ENCODE results near the gene SAMD1.

Gene SAMD1

DNA sequence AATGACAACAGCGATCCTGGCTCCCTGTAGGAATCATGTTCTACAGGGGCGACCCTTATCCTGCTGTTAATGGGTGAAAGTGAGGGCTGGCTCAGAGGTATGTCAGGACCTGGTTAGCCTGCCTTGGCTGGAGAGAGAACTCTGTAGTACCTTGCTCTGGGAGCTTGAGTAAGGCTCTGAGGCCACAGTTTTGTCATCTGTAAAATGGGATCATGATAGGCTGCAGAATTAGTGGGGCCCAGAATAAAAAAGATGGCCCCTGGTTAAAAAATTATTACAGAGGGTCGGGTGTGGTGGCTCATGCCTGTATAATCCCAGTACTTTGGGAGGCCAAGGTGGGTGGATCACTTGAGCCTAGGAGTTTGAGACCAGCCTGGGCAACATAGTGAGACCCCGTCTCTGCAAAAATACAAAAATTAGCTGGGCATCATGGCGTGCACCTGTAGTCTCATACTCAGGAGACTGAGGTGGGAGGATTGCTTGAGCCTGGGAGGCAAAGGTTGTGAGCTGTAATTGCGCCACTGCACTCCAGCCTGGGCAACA lies 10.5 kb upstream of the SAMD1 start:
- Histone ChIP-seq H3K4me2 (ENCODE audit: low read depth, low read length) (no peak overlapping the region), H3K9ac (ENCODE audit: low read length) (no peak overlapping the region), H3K27ac (ENCODE audit: low read length) (no peak overlapping the region), H3K4me3 (ENCODE audit: low read length) (no peak overlapping the region), H3K4me1 (ENCODE audit: low read length) (peaks cover 19% of the 10 kb centered on the region), H3K79me2 (ENCODE audit: low read length) (no peaks in the 10 kb centered on the region), H3K36me3 (replicated peaks; ENCODE audit: insufficient read depth, low read length) (no peaks in the 10 kb centered on the region), H3K27me3 (replicated peaks; ENCODE audit: insufficient read depth, low read length) (no peaks in the 10 kb centered on the region), H3F3A (ENCODE audit: insufficient read depth, low read length) (peaks cover 22% of the 10 kb centered on the region), H2AFZ (ENCODE audit: low read length) (no peak overlapping the region), H3K9me3 (replicated peaks; ENCODE audit: insufficient read depth, low read length) (no peaks in the 10 kb centered on the region), H4K20me1 (ENCODE audit: insufficient read depth, low read length) (no peaks in the 10 kb centered on the region), H3K9me2 (replicated peaks; ENCODE audit: insufficient read depth, low read length) (no peaks in the 10 kb centered on the region)
- no peak for DNase-seq
- TF ChIP-seq, protein P1, sequence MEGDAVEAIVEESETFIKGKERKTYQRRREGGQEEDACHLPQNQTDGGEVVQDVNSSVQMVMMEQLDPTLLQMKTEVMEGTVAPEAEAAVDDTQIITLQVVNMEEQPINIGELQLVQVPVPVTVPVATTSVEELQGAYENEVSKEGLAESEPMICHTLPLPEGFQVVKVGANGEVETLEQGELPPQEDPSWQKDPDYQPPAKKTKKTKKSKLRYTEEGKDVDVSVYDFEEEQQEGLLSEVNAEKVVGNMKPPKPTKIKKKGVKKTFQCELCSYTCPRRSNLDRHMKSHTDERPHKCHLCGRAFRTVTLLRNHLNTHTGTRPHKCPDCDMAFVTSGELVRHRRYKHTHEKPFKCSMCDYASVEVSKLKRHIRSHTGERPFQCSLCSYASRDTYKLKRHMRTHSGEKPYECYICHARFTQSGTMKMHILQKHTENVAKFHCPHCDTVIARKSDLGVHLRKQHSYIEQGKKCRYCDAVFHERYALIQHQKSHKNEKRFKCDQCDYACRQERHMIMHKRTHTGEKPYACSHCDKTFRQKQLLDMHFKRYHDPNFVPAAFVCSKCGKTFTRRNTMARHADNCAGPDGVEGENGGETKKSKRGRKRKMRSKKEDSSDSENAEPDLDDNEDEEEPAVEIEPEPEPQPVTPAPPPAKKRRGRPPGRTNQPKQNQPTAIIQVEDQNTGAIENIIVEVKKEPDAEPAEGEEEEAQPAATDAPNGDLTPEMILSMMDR (IDR thresholded peaks at IDR 0.05; ENCODE audit: low read length): no peak
- no peak for TF ChIP-seq EZH2phosphoT487 (IDR thresholded peaks at IDR 0.05; ENCODE audit: low read length)
- no peak for TF ChIP-seq EZH2 (optimal IDR thresholded peaks at IDR 0.05; ENCODE audit: low read depth, low read length)

DNA sequence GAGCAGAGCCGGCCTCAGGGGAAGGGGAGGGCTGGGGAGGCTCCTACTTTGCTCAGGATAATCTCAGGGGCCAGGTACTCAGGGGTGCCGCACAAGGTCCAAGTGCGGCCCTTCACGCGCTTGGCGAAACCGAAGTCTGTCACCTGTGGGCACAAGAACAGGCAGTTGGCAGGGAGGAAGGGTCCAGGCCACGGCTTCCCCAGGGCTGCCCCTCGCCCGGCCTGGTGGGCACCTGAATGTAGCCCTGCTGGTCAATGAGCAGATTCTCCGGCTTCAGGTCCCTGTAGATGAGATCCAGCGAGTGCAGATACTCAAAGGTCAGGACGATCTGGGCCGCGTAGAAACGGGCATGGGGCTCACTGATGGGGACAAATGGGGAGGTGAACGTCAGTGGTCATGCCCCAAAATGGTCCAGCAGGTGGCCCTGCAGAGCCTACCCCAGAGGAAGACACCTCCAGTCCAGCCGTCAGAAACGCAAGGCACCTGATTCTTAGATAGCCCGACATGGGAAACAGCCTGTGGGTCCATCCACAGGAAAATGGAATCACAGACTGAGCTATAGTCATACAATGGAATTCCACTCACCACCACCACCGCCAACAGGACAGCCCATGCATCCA lies 7.1 kb upstream of the SAMD1 start:
- Histone ChIP-seq H3K27me3 (replicated peaks; ENCODE audit: insufficient read depth, low read length) (no peaks in the 10 kb centered on the region), H3F3A (ENCODE audit: insufficient read depth, low read length) (peaks cover 7% of the 10 kb centered on the region), H4K20me1 (ENCODE audit: insufficient read depth, low read length) (no peaks in the 10 kb centered on the region), H3K9ac (ENCODE audit: low read length) (no peak overlapping the region), H3K79me2 (ENCODE audit: low read length) (no peaks in the 10 kb centered on the region), H3K4me2 (ENCODE audit: low read depth, low read length) (no peak overlapping the region), H3K9me2 (replicated peaks; ENCODE audit: insufficient read depth, low read length) (no peaks in the 10 kb centered on the region), H3K36me3 (replicated peaks; ENCODE audit: insufficient read depth, low read length) (no peaks in the 10 kb centered on the region), H3K4me1 (ENCODE audit: low read length) (peaks cover 7% of the 10 kb centered on the region), H3K4me3 (ENCODE audit: low read length) (no peak overlapping the region), H2AFZ (ENCODE audit: low read length) (no peak overlapping the region), H3K9me3 (replicated peaks; ENCODE audit: insufficient read depth, low read length) (no peaks in the 10 kb centered on the region), H3K27ac (ENCODE audit: low read length) (no peak overlapping the region)
- TF ChIP-seq, protein P1 (IDR thresholded peaks at IDR 0.05; ENCODE audit: low read length): 0 out of 2 replicates have a peak, but pooled peaks have one; percentile 6
- no peak for TF ChIP-seq EZH2phosphoT487 (IDR thresholded peaks at IDR 0.05; ENCODE audit: low read length)
- no peak for DNase-seq

DNA sequence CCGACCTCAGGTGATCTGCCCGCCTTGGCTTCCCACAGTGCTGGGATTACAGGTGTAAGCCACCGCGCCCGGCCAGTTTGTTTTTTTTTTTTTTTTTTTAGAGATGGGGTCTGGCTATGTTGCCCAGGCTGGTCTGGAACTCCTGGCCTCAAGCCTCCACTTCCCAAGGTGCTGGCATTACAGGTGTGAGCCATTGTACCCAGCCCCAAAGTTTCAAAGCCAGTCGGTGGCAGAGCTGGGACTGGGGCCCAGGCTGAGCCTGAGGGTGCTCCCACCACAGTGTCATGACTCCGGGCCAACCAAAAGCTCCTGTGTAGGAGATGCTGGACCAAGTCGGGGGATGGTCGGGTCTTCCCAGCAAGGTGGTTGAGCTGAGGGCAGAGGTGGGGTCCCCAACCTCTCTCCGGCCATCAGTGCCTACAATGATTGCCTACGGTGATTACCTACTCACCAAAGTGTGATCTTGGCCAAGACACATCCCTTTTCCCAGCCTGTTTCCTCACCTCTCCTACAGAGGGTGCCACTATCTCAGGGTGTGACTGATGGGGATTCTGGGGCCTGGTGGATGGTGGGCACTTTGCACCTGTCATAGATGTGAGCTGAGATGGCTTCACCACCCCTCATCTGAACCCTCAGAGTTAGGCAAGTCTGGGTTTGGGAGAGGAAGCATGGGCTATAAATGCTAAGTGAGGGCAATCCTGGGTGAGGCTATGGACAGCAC lies 5.9 kb upstream of the SAMD1 start:
- Histone ChIP-seq H3K36me3 (replicated peaks; ENCODE audit: insufficient read depth, low read length) (no peaks in the 10 kb centered on the region), H3K9ac (ENCODE audit: low read length) (no peak overlapping the region), H3K27me3 (replicated peaks; ENCODE audit: insufficient read depth, low read length) (no peaks in the 10 kb centered on the region), H3K4me1 (ENCODE audit: low read length) (peaks cover 3% of the 10 kb centered on the region; the same call in 1 of the 2 replicates), H3K9me2 (replicated peaks; ENCODE audit: insufficient read depth, low read length) (no peaks in the 10 kb centered on the region), H4K20me1 (ENCODE audit: insufficient read depth, low read length) (no peaks in the 10 kb centered on the region), H3K79me2 (ENCODE audit: low read length) (no peaks in the 10 kb centered on the region), H3K27ac (ENCODE audit: low read length) (no peak overlapping the region), H3F3A (ENCODE audit: insufficient read depth, low read length) (no peaks in the 10 kb centered on the region; the same call in 1 of the 2 replicates), H3K9me3 (replicated peaks; ENCODE audit: insufficient read depth, low read length) (no peaks in the 10 kb centered on the region), H2AFZ (ENCODE audit: low read length) (no peak overlapping the region), H3K4me3 (ENCODE audit: low read length) (no peak overlapping the region), H3K4me2 (ENCODE audit: low read depth, low read length) (no peak overlapping the region)
- no peak for DNase-seq
- TF ChIP-seq, protein P1 (IDR thresholded peaks at IDR 0.05; ENCODE audit: low read length): no peak
- TF ChIP-seq EZH2 (optimal IDR thresholded peaks at IDR 0.05; ENCODE audit: low read depth, low read length) (no peak), EZH2phosphoT487 (IDR thresholded peaks at IDR 0.05; ENCODE audit: low read length) (no peak)

Data from MM.1S (cell line).